ENCODE results near the gene NEK11.

DNA sequence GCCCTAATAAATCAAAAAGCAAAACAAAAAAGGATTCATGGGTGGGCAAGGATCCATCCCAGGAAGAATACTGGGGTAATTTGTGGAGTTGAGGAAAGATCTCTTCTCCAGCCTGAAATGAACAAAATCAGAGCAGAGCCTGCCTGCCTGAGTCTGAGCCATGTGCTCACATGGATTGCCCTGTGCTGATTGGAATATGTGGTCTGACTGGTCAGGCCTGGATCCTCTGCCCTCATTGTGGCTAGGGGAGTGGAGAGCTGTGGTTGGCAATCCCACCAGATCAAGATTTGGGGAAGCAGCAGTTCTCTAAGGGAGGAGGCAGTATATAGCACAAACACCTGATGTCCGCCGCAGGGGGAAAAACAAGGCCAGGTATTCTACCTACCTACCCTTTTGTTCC is 348.1 kb downstream of the NEK11 start:
- TF ChIP-seq, protein P1, sequence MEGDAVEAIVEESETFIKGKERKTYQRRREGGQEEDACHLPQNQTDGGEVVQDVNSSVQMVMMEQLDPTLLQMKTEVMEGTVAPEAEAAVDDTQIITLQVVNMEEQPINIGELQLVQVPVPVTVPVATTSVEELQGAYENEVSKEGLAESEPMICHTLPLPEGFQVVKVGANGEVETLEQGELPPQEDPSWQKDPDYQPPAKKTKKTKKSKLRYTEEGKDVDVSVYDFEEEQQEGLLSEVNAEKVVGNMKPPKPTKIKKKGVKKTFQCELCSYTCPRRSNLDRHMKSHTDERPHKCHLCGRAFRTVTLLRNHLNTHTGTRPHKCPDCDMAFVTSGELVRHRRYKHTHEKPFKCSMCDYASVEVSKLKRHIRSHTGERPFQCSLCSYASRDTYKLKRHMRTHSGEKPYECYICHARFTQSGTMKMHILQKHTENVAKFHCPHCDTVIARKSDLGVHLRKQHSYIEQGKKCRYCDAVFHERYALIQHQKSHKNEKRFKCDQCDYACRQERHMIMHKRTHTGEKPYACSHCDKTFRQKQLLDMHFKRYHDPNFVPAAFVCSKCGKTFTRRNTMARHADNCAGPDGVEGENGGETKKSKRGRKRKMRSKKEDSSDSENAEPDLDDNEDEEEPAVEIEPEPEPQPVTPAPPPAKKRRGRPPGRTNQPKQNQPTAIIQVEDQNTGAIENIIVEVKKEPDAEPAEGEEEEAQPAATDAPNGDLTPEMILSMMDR (IDR thresholded peaks at IDR 0.05), result no peak
- TF ChIP-seq POLR2A (IDR thresholded peaks at IDR 0.05), result no peak

All from uterus (tissue), 2 donors.